ENCODE measurements around the gene HNRNPDL. TPM values are rescaled to one million over a fixed set of nuclear protein-coding genes. Genes with fewer than 3 reads are reported as not detected.
"Not testable (repeated sequence)": the region's sequence is repeated elsewhere in the genome, so short reads cannot be mapped to it uniquely, and the experiment has no call there.

Gene HNRNPDL
- polyA plus RNA-seq (ENCODE audit: insufficient read length in 10 of 10) = 100 to 1,000 TPM; 332 to 451 (median 383) TPM
- long read RNA-seq, donor 1, transcript HNRNPDL-204 (7 exons, 2,404 nt) = minor isoform, 14 of 174 reads
- long read RNA-seq, donor 1, transcript HNRNPDL-202 (9 exons, 1,402 nt) = minor isoform, 5 of 174 reads
- long read RNA-seq, donor 1, transcript HNRNPDL-201 (8 exons, 3,781 nt) = major isoform, 64 of 174 reads
- long read RNA-seq, donor 1, partial matches to known transcripts = 90 of 174 reads
- long read RNA-seq, donor 1, other reads (novel, unspliced or antisense) = 0 of 174 reads
- long read RNA-seq, donor 2, transcript HNRNPDL-204 (7 exons, 2,404 nt) = minor isoform, 22 of 147 reads
- long read RNA-seq, donor 2, transcript HNRNPDL-202 (9 exons, 1,402 nt) = minor isoform, 8 of 147 reads
- long read RNA-seq, donor 2, transcript HNRNPDL-201 (8 exons, 3,781 nt) = major isoform, 58 of 147 reads
- long read RNA-seq, donor 2, partial matches to known transcripts = 59 of 147 reads
- long read RNA-seq, donor 2, other reads (novel, unspliced or antisense) = 0 of 147 reads
- long read RNA-seq, donor 3 = 0 reads
- long read RNA-seq, donor 4, transcript HNRNPDL-201 (8 exons, 3,781 nt) = major isoform, 79 of 165 reads
- long read RNA-seq, donor 4, transcript HNRNPDL-202 (9 exons, 1,402 nt) = minor isoform, 9 of 165 reads
- long read RNA-seq, donor 4, transcript HNRNPDL-204 (7 exons, 2,404 nt) = minor isoform, 22 of 165 reads
- long read RNA-seq, donor 4, partial matches to known transcripts = 50 of 165 reads
- long read RNA-seq, donor 4, other reads (novel, unspliced or antisense) = 5 of 165 reads
- long read RNA-seq, donor 5, transcript HNRNPDL-201 (8 exons, 3,781 nt) = major isoform, 100 of 204 reads
- long read RNA-seq, donor 5, transcript HNRNPDL-204 (7 exons, 2,404 nt) = minor isoform, 14 of 204 reads
- long read RNA-seq, donor 5, transcript HNRNPDL-202 (9 exons, 1,402 nt) = minor isoform, 9 of 204 reads
- long read RNA-seq, donor 5, partial matches to known transcripts = 80 of 204 reads
- long read RNA-seq, donor 5, other reads (novel, unspliced or antisense) = 0 of 204 reads
- long read RNA-seq, donor 6, transcript HNRNPDL-201 (8 exons, 3,781 nt) = major isoform, 90 of 261 reads
- long read RNA-seq, donor 6, transcript HNRNPDL-204 (7 exons, 2,404 nt) = minor isoform, 32 of 261 reads
- long read RNA-seq, donor 6, transcript HNRNPDL-202 (9 exons, 1,402 nt) = minor isoform, 8 of 261 reads
- long read RNA-seq, donor 6, partial matches to known transcripts = 119 of 261 reads
- long read RNA-seq, donor 6, other reads (novel, unspliced or antisense) = 11 of 261 reads
- long read RNA-seq, donor 7, transcript HNRNPDL-202 (9 exons, 1,402 nt) = minor isoform, 5 of 164 reads
- long read RNA-seq, donor 7, transcript HNRNPDL-201 (8 exons, 3,781 nt) = major isoform, 46 of 164 reads
- long read RNA-seq, donor 7, transcript HNRNPDL-204 (7 exons, 2,404 nt) = minor isoform, 32 of 164 reads
- long read RNA-seq, donor 7, partial matches to known transcripts = 79 of 164 reads
- long read RNA-seq, donor 7, other reads (novel, unspliced or antisense) = 0 of 164 reads
- long read RNA-seq, donor 8, transcript HNRNPDL-204 (7 exons, 2,404 nt) = minor isoform, 15 of 179 reads
- long read RNA-seq, donor 8, transcript HNRNPDL-201 (8 exons, 3,781 nt) = major isoform, 57 of 179 reads
- long read RNA-seq, donor 8, partial matches to known transcripts = 98 of 179 reads
- long read RNA-seq, donor 8, other reads (novel, unspliced or antisense) = 5 of 179 reads
- long read RNA-seq, donor 9, partial matches to known transcripts = 0 of 4 reads
- long read RNA-seq, donor 9, other reads (novel, unspliced or antisense) = 0 of 4 reads

DNA sequence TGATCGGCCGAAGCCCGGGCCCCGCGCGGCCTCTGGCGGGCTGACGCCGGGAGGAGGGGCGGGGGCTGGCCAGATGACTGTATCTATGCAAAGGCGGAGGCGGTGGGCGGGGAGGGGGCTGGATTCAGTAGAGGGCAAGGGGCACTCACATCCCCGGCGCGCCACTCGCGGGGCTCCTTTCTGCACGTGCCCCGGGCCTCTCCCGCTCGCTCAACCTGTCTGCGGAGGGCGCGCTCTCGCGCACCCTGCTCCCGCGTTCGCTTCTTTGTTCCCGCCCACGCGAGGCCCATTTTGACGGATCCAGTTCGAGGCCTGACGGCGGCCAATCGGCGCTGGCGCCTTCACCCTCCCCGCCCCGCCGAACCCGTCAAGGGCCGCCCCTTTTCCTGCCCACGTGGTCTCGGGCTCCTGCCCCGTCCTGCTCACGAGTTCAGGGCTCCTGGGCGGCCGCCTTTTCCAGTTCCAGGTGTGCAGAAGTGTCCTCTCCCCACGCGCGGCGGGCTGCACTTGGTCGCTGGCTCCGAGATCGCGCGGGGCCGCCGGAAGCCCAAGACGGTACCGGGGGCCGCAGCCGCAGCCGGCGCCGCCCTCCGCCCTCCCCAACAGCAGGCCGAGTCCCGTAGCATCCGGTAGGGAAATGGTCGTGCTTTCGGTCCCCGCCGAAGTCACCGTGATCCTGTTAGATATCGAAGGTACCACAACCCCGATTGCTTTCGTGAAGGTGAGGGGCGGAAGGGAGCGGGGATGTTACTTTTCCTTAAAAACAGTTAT is at the start of gene HNRNPDL, which contains the start of gene ENOPH1:
Gene HNRNPDL (minus strand): TSS at position 270 of the 771 bp plus-strand sequence. CDS start 772 bp downstream, outside the sequence.
Gene ENOPH1 (plus strand): TSS at position 398 of the 771 bp plus-strand sequence. CDS start 240 bp downstream, at position 638.
- peak; percentile 96 to 99 (median 97) for DNase-seq

DNA sequence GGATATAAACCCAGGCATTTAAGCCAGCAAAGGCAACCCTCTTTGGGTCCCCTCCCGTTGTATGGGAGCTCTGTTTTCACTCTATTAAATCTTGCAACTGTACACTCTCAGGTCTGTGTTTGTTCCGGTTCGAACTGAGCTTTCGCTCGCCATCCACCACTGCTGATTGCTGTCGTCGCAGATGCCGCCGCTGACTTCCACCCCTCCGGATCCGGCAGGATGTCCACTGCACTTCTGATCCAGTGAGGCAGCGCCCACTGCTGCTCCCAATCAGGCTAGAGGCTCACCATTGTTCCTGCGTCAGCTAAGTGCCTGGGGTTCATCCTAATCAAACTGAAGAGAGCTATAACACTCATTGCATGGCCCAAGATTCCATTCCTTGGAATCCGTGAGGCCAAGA is 49.3 kb upstream of the HNRNPDL start:
- no peak for DNase-seq

DNA sequence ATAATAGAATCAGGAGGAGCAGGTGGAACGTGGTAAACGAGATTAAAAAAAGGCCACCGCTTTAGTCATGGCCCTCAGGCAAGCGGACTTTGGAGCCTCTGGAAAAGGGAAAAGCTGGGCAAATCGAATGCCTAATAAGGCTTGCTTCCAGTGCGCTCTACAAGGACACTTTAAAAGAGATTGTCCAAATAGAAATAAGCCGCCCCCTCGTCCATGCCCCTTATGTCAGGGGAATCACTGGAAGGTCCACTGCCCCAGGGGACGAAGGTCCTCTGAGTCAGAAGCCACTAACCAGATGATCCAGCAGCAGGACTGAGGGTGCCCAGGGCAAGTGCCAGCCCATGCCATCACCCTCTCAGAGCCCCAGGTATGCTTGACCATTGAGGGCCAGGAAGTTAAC is 47.2 kb upstream of the HNRNPDL start:
- not testable (repeated sequence) for DNase-seq

DNA sequence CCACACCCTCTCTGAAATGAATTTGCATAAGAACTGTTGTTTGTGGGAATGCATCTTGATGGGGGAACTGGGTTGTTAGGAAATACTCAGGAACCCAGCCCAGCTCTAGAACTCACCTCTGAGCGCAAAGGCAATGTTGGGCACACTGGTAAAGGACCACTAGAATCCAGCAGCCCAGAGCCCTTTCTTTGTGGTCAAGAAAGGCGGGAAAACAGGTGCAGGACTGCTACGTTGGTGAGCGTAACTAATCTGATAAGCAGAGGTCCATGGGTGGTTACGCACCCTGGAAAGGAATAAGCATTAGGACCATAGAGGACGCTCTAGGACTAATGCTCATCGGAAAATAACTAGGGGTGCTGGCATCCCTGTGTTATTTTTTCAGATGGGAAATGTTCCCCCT is 45.7 kb upstream of the HNRNPDL start:
- DNase-seq = not testable (repeated sequence)

DNA sequence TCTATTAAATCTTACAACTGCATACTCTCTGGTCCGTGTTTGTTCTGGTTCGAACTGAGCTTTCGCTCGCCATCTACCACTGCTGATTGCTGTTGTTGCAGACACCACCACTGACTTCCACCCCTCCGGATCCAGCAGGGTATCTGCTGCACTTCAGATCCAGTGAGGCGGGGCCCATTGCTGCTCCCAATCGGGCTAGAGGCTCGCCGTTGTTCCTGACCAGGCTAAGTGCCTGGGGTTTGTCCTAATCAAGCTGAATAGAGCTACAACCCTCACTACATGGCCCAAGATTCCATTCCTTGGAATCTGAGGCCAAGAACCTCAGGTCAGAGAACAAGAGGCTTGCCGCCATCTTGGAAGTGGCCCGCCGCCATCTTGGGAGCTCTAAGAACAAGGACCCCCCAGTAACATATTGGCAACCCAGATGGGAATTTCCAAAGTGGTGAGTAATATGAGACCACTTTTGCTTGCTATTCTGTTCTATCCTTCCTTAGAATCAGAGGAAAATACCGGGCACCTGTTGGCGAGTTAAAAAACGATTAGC is 43.4 kb upstream of the HNRNPDL start:
- DNase-seq = no peak

DNA sequence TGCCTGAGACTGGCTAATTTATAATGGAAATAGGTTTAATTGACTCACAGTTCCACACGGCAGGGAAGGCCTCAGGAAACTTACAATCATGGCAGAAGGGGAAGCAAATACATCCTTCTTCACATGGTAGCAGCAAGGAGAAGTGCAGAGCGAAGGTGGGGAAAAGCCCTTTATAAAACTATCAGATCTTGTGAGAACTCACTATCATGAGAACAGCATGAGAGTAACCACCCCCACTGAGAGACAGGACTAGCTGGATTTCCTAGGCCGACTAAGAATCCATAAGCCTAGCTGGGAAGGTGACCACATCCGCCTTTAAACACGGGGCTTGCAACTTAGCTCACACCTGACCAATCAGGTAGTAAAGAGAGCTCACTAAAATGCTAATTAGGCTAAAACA is 42.8 kb upstream of the HNRNPDL start:
- not testable (repeated sequence) for DNase-seq

DNA sequence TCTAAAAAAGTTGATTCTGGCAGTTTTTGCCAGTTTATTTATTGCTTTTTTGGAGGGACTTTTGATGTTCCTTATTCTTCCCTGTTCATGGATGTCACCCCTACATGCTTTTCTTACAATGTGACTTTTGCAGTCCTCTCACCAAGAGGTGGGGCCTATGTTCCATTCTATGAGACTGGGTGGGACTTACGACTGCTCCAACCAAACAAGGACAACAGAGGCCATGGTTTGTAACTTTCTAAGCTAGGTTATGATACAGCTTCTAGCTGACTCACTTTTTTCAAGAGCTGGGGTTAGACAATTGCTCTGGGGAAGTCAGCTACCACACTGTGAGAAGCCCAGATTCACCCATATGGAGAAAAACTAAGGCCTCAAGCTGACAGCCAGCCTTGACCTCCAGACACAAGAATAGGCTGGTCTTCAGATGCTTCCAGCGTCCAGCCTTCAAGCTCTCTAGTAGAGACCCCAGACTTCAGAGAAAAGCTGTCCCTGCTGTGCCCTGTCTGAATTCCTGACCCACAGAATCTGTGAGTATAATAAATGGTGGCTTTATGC is 39.6 kb upstream of the HNRNPDL start:
- peak in 1 of 3 donors; percentile 18 for DNase-seq

DNA sequence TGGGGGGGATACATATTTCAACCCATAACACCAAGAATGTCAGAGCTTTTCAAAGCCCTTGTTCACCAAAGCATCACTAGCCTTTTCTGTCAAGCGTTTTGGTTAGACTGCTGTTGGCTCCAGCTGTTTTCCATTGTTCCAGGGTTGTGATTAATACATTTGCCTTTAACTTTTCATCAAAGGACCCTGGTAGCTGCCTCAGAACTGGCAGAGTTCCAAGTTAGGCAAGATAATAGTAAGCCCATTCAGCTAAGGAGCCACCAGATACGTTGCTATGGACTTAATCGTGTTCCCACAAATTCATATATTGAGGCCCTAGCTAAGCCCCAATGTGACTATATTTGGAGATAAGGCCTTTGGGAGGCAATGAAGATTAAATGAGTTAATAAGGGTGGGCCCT is 37.2 kb upstream of the HNRNPDL start:
- DNase-seq = no peak

DNA sequence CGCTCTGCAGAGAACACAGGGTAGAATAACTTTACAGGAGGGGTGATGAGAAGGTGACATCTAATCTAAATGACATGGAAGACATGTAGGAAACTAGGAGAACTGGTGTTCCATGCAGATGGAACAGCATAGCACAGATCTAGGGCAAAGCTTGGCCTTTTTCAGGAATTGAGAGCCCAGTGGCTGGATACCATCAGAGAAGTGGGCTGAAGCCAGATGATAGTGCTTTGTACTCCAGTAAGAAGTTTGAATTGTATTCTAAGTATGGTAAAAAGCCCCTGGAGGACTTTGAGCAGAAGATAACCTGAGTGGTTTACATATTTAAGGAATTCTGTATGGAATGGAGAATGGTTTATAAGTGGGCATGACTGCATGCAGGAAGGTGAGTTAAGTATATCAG is 33.0 kb upstream of the HNRNPDL start:
- DNase-seq = no peak

DNA sequence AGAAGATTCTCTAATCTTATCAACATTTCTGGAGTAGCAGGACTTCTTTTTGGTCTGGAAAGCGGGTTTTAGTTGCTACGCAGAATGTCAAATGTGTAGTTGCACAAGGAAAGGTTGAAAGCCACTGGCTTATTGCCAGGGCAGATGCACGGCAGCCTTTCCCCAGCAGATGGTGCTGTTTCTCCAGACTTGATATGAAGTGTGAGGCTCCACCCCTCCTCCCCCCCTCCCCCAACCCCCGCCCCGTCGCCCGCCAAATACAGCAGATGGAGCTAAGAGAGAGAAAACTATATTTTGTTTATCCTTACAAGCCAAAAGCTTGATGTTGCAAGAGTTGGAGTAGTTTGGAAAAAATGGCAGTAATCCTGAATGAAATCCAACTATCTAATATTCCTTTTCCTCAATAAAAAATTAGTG is 32.2 kb upstream of the HNRNPDL start:
- DNase-seq = peak; percentile 87 to 93 (median 93)

DNA sequence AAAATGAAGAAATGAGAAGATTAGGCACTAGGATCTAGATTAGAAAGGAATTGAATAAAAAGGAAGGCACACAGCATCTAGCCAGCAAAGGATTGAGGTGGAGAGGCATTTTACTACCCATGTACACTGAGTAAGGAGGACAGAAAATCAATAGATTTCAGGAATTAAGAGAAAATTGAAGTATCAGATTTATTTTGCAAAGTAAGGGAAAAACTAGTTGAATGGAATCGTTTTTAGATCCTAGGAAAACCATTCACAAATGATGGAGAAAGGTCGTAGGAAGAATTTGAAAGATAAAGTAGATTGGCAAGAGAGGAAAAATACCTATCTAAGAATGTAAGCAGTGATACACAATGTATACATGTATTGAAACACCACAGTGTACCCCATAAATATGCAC is 31.4 kb upstream of the HNRNPDL start:
- no peak for DNase-seq

DNA sequence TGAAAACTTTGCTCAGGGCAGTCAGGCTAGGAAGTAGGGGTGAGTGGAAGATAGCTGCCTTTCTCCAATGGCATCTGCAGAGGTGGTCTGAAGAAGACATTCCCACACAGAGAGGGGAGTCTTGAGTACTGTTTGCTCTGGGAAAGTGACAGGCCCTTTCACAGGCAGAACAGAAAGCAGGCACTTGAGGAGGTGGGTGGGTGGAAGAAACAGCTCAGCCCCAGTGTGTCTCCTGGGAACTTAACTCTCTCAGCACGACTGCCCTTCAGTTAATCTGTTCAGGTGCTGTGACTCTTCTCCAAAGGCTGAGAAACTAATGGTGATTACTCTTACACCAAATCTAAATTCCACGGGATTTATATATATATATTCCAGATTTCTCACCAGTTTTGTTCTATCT is 28.5 kb upstream of the HNRNPDL start:
- DNase-seq = no peak

DNA sequence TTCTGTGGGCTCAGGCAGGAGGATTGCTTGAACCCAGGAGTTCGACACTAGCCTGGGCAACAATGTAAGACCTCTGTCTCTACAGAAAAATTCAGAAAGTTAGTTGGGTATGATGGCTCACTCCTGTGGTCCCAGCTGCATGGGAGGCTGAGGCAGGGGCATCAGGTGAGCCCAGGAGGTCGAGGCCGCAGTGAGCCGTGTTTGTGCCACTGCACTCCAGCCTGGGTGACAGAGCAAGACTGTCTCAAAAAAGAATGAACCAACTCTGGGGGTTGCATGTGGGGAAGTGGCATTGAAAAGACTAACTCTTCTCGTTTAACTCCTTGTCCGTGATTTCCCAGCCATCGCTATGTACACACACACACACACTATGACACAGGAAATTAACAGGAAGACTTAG is 27.0 kb upstream of the HNRNPDL start:
- DNase-seq = no peak

DNA sequence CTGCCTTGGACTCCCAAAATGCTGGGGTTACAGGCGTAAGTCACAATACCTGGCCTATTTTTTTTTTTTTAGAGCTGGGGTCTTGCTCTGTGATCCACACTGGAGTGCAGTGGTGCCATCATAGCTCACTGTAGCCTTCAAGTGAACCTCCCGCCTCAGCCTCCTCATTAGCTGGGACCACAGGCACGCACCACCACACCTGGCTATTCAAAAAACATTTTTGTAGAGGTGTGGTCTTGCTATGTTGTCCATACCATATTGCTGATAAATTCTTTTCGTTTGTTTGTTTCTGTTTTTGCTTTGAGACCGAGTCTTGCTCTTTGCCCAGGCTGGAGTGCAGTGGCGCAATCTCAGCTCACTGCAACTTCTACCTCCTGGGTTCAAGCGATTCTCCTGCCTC is 21.8 kb upstream of the HNRNPDL start:
- no peak for DNase-seq

DNA sequence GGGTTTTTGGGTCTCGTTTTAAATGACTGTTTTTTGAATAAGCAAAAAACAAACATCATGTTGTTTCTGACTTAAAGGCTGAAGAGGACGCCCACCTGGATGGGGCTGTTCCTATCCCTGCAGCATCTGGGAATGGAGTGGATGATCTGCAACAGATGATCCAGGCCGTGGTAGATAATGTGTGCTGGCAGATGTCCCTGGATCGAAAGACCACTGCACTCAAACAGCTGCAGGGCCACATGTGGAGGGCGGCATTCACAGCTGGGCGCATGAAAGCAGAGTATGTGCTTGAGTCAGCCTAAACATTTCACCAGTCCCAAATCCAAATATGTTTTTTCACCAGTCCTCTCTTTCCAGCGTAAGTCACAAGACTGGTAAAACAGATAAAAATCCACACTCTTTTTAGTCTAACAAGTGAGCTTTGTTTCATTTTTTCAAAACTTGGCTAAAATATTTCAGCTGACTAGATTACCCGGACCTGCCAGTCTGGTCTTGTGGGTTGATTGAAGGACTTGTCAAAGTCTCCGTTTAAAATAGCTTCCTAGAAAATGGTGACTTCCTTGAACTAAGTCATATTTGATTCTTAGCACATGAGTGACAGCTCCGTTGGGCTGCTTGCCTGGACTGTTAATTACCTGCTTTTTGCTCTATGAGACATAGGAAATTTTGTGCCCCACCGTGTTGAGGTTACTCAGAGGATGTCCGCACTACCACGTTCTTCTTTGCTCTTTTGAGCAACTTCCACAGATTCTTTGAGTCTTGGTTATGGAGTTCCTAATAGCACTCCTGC is 20.9 kb upstream of the HNRNPDL start:
- DNase-seq = peak in 2 of 3 donors; percentile 31 to 55

DNA sequence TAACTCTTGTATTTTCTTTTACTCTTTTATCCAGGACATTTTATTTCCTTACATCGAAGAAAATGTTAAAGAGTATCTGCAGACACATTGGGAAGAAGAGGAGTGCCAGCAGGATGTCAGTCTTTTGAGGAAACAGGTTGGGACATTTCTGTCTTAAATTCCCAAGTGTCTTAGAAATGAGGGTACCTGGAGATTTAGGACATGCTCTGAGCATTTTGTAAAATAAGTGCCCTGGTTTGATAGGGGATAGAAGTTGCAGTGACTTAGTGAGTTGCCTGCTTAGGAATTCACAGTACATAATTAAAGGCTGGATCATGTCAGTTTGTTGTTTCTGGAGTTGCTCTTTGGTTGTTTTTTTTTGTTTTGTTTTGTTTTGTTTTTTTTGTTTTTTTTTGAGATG is 17.6 kb upstream of the HNRNPDL start:
- DNase-seq = no peak

DNA sequence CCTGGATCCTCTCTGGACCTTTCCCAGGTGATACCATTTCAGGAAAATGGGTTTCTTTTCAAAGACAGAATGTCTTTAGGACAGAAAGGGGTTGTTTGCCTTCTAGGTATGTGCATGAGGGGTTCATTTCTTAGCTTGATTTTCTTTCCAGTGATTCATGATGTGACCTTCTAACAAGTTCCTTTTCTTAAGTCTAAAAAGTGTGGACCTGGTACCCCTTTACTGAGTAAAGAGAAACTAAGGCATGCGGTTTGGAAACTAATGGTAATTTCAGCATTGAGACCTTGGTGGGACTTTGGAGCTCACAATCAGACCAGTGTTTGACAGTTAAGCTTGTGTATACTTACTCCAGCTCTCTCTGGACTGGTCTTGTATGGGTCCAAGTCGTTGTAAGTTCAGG is 8.8 kb upstream of the HNRNPDL start:
- DNase-seq = no peak

All from muscle of back (tissue), 13 donors.